ENCODE measurements around the gene TEKT3. TPM values are rescaled to one million over a fixed set of nuclear protein-coding genes. Genes with fewer than 3 reads are reported as not detected.

Gene TEKT3
- total RNA-seq, 1 donor from 2014 or later, result 2.8 TPM

- no peak overlapping the region for H3K27ac Mint-ChIP-seq
- peak overlapping the region; percentile 60 for H3K4me3 Mint-ChIP-seq (ENCODE audit: low read depth)
- DNase-seq (ENCODE audit: low spot score, unreplicated experiment), result peak; percentile 17
- no peaks in the 10 kb centered on the region for H3K9me3 Mint-ChIP-seq (ENCODE audit: low read depth)
- no peak for TF ChIP-seq CTCF (IDR thresholded peaks at IDR 0.05; ENCODE audit: unreplicated experiment)
- H3K4me1 Mint-ChIP-seq (ENCODE audit: low read depth), result peaks cover 5% of the 10 kb centered on the region
- H3K36me3 Mint-ChIP-seq (ENCODE audit: insufficient read depth), result no peaks in the 10 kb centered on the region
- H3K27me3 Mint-ChIP-seq, result peaks cover 97% of the 10 kb centered on the region
Measured at GRCh38 chr17:15262291-15263205, 78.8 kb downstream of the TEKT3 start.

- peak overlapping the region; percentile 60 for H3K4me3 Mint-ChIP-seq (ENCODE audit: low read depth)
- no peak overlapping the region for H3K27ac Mint-ChIP-seq
- no peak for TF ChIP-seq CTCF (IDR thresholded peaks at IDR 0.05; ENCODE audit: unreplicated experiment)
- H3K4me1 Mint-ChIP-seq (ENCODE audit: low read depth), result peaks cover 5% of the 10 kb centered on the region
- H3K36me3 Mint-ChIP-seq (ENCODE audit: insufficient read depth), result no peaks in the 10 kb centered on the region
- DNase-seq (ENCODE audit: low spot score, unreplicated experiment), result no peak
- H3K27me3 Mint-ChIP-seq, result peaks cover 96% of the 10 kb centered on the region
- no peaks in the 10 kb centered on the region for H3K9me3 Mint-ChIP-seq (ENCODE audit: low read depth)
Measured at GRCh38 chr17:15261802-15262290, 79.6 kb downstream of the TEKT3 start.

GRCh38 chr17:15261258-15261801, 80.1 kb downstream of the TEKT3 start:
- peaks cover 95% of the 10 kb centered on the region for H3K27me3 Mint-ChIP-seq
- peaks cover 5% of the 10 kb centered on the region for H3K4me1 Mint-ChIP-seq (ENCODE audit: low read depth)
- H3K9me3 Mint-ChIP-seq (ENCODE audit: low read depth), result no peaks in the 10 kb centered on the region
- peak; percentile 32 for DNase-seq (ENCODE audit: low spot score, unreplicated experiment)
- H3K4me3 Mint-ChIP-seq (ENCODE audit: low read depth), result peak overlapping the region; percentile 55
- H3K27ac Mint-ChIP-seq, result no peak overlapping the region
- no peak for TF ChIP-seq CTCF (IDR thresholded peaks at IDR 0.05; ENCODE audit: unreplicated experiment)
- no peaks in the 10 kb centered on the region for H3K36me3 Mint-ChIP-seq (ENCODE audit: insufficient read depth)

- Mint-ChIP-seq H3K27ac (no peak overlapping the region), H3K4me1 (ENCODE audit: low read depth) (peaks cover 5% of the 10 kb centered on the region), H3K9me3 (ENCODE audit: low read depth) (no peaks in the 10 kb centered on the region), H3K4me3 (ENCODE audit: low read depth) (peak overlapping the region; percentile 79), H3K27me3 (peaks cover 91% of the 10 kb centered on the region), H3K36me3 (ENCODE audit: insufficient read depth) (no peaks in the 10 kb centered on the region)
- peak; percentile 79 for DNase-seq (ENCODE audit: low spot score, unreplicated experiment)
- TF ChIP-seq CTCF (IDR thresholded peaks at IDR 0.05; ENCODE audit: unreplicated experiment), result peak; percentile 92
Measured at GRCh38 chr17:15260376-15261257, 80.8 kb downstream of the TEKT3 start.
